ENCODE measurements around the gene RCAN1.
"Not testable (repeated sequence)": the region's sequence is repeated elsewhere in the genome, so short reads cannot be mapped to it uniquely, and the experiment has no call there.

Gene RCAN1

DNA sequence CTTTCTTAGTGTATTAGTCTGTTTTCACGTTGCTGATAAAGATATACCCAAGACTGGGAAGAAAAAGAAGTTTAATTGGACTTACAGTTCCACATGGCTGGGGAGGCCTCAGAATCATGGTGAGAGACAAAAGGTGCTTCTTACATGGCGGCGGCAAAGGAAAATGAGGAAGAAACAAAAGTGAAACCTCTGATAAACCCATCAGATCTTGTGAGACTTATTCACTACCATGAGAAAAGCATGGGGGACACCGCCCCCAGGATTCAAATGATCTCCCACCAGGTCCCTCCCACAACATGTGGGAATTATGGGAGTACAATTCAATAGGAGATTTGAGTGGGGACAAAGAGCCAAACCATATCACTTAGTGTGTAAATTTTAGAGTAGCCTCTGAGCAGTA is 46.1 kb downstream of the RCAN1 start:
- not testable (repeated sequence) for DNase-seq (ENCODE audit: low read depth)

DNA sequence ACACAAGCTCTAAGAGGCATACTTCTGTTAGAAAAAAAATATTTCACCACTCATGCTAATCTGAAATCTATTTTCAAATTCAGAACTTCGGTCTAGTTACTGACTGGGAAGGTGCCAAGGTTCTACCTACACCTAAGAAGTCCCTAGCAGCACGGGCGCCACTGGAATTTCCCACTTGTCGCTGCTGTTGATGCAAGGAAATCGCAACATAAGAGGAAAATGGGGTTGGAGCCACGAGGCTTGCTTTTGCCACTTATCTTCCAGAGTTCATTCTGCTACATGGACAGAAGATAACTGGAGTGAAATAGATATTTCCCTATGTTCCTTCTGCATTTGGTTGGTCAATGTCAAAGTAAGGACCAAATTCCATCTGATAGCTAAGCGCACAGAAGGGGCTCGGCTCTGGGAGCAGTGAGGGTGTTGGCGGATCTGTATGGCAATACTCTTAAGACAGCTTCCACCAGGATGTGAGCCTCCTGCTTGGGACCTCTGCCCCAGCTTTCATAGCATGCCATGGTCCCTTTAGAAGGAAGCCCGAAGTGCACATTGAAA is 47.2 kb downstream of the RCAN1 start:
- no peak for DNase-seq (ENCODE audit: low read depth)

DNA sequence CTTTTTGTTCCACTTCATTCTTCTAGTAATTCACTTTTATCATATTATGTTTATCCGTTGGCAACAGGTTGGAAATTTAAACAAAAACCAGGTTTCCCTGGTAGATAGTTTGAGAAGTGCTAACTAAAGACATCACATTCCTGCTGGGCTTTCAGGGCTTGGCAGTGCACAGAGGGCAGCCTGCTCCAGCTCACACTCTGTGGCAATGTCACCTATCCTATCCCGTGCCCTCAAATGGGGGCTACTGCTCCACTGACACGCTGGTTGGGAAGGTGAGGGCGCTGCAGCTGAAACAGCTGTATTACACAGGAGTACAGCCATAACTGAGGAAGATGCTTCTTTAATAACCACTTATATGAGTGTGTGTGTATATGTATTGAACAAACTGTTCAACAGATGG is 49.7 kb downstream of the RCAN1 start:
- DNase-seq (ENCODE audit: low read depth) = no peak

DNA sequence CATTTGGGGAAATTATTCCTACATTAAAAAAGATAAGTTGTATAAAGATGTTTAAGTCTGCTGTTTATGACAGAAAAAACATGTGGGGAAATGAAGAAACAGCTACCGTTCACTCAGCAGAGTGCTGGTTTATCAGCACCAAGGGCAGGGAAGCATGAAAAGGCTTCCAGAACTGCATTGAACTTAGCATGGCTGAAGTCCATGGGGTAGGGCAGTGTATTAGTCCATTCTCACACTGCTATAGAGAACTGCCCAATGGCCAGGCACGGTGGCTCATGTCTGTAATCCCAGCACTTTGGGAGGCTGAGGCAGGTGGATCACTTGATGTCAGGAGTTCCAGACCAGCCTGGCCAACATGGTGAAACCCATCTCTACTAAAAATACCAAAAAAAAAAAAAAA is 51.5 kb downstream of the RCAN1 start:
- DNase-seq (ENCODE audit: low read depth) = not testable (repeated sequence)

DNA sequence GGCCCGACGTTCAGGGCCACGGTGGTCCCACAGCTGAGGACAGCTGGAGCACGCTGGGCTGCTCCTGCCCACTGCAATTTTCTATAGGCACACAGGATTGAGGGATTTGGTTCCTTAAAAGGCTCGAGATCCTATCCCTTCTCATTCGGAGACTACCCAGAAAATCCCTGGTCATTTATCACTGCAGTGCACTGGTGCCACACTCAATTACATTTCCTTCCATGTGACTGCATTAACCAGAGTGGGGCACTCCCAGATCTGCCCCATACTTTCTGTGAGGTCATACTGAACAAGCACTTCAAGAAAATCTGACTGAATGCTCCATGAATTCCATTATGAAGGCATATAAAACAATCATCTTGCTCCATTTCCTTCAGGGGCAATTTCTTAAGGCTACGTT is 53.1 kb downstream of the RCAN1 start:
- DNase-seq (ENCODE audit: low read depth) = no peak

DNA sequence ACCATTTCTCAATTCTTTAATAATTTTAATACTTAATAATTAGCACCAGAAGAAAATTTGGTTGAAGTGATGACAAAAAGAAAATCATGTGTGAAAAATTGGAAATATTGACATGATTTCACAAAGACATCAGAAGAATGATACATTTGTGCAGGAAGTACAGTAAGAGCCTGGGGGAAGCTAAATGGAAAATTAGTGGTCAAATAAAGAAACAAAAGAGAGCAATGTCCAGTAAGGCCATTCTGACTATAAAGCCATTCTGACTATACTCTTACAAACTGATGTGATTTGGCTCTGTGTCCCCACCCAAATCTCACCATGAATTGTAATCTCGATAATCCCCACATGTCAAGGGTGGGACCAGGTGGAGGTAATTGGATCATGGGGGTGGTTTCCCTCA is 54.3 kb downstream of the RCAN1 start:
- no peak for DNase-seq (ENCODE audit: low read depth)

DNA sequence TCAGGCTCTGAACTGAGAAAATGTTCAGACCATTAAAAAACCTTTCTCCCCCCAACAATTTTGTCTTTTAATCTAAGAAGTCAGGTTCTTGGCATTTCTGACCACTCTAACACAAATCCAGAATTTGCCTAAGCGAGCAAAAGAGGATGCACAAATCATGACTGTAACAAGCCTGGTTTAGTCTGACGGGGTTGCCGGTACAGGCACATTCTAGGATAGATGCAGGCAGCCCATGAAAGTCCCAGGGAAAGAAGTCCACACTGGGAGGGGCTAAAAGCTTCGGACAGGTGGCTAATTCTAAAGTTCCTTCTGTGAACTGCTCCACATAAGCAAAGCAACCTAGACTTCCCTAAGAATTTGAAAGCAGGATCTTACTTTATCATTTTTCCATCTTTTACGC is 54.9 kb downstream of the RCAN1 start:
- DNase-seq (ENCODE audit: low read depth) = no peak

DNA sequence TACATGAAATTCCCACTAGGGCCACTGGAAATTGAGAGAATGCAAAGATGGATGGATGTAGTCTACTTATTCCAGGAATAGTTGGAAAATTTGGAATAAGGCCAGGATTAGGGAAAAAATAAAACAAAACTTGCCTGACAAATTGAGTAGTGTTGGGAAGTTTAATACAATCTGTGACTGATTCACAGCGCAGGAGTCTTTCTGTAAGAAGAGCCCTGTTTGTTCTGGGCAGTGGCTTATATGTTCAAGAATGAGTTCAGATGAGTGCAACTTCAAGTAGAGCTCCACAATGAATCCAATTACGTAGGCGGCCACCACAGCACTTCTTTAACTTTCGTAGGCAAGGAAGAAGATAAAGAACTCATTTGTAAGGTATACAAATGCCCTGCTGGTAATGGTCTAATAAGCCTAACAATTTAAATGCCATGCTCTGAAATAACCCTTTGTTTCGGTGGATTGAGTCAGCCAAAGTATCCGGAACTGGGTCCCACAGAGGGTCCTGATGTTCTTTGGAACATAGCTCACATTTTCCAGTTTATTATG is 55.8 kb downstream of the RCAN1 start:
- no peak for DNase-seq (ENCODE audit: low read depth)

DNA sequence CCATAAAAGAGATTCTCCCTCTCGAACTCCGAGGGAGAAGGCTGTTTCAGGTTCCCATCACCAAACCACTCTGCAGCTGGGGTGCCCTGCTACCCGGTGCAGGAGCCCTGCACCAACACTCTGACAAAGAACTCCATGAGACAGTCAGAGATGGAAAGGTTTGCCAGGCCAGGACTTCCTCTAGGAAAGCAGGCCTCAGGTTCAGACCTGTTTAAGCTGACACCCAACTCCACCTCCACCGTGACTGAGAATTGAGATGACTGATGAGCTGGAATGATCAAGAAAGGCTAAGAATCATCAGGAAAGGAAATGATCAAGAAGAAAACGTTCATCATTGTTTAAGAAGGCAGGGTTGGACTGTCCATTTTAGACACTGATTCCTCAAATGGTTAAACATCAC is 56.7 kb downstream of the RCAN1 start:
- DNase-seq (ENCODE audit: low read depth) = no peak

DNA sequence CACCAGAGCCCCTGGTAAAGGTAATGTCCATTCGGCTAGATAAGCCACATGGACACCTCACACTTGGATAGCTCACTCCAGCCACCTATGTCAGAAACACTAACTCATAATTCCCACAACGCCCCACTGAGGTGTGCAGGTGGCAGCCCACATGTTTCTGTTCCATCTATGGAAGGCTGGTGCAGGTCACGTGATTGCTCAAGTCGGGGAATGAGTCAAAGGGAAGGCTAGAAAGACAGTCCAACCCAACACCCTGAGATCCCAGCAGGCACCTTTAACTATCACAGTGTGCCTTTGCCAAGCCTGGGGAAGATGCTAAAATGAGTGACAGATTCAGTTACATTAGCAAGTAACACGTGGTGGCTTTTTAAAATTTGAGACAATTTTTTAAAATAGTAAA is 57.7 kb downstream of the RCAN1 start:
- no peak for DNase-seq (ENCODE audit: low read depth)

DNA sequence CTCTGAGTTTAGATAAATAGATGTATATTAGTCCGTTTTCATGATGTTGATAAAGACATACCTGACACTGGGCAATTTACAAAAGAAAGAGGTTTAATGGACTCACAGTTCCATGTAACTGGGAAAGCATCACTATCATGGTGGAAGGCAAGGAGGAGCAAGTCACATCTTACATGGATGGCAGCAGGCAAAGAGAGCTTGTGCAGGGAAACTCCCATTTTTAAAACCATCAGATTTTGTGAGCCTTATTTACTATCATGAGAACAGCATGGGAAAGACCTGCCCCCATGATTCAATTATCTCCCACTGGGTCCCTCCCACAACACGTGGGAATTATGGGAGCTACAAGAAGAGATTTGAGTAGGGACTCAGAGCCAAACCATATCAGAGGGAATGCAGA is 60.2 kb downstream of the RCAN1 start:
- not testable (repeated sequence) for DNase-seq (ENCODE audit: low read depth)

DNA sequence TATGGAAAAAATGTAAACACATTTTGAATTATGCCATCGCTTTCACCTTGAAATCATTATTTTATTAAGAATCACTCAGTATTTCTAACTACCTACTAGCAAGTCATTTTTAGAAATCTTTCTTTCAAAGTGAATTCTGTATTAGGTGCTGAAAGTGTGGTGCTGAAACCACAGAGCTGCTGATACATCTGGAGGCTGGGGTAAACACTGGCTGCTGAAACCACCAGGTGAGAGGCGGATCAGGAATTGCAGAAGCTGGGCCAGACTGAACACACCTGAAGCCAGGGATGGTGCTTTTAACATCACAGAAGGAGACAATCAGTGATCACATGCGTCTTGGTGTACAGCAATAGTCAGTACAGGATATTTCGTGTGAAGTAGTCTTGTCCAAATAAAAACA is 60.7 kb downstream of the RCAN1 start:
- no peak for DNase-seq (ENCODE audit: low read depth)

DNA sequence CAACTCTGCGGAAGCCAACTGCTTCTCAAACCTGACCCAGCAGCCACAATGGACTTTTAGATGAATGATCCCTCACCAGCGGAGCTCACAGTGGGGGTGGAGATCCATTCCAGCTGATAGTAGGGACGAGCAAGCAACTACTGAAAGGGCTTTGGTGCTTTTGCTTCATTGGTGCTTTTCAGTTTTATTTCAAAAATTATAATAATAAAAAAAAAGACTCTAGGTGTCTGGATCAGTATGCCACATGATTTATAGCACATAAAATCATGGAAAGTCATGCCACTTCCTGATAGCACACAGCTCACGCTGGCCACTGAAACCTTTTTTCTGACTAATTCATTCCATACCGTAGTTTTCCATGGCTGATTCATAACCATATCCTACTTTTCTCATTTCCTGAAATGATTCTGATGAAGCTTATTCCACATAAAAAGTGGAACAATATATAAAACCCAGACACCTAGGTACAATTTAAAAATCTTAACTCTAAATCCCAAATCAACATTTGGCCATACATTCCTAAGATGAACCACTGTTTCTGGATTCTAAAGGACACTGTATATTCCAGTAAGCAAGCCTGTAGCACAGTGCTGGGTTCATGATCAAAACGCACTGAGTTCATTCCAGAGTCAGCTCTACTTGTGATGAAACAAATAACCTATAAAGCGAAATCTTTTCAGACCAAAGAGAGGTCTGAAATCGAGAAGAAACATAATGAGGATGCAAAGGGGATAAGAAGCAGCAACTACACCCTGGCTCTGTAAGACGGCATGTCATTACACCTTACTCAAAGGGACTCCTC is 61.6 kb downstream of the RCAN1 start:
- DNase-seq (ENCODE audit: low read depth) = no peak

DNA sequence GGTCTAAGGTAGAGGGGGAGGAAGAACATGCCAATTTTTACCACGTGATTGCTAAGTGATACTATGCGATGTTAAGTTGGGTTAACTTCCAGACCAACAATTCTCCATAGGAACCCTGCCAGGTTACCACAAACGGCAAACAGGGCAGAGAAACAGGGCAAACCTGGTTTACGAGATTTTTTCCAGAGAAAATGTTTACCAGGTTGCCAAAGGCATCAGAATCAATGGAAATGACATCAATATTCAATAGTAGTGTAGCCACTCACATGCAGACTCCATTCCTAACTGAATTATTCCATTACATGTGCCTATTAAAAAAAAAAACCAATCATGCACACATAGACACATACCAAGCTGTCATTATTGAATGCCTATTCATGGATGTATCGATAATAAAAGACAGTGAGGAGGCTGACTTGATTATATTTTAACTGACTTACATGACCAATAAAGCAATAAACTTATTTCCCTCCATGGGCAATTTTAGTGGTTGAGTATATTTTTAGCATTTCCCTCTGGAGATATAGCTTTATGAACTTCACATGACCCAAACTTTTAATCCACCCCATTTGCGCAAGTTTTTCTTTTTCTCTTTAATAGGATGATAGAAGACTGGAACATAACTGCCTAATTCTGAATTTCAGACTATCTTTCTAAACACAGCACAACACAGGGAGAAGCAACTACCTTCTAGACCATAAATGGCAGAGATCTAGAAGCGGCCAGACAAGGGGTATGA is 62.4 kb downstream of the RCAN1 start:
- DNase-seq (ENCODE audit: low read depth) = no peak

DNA sequence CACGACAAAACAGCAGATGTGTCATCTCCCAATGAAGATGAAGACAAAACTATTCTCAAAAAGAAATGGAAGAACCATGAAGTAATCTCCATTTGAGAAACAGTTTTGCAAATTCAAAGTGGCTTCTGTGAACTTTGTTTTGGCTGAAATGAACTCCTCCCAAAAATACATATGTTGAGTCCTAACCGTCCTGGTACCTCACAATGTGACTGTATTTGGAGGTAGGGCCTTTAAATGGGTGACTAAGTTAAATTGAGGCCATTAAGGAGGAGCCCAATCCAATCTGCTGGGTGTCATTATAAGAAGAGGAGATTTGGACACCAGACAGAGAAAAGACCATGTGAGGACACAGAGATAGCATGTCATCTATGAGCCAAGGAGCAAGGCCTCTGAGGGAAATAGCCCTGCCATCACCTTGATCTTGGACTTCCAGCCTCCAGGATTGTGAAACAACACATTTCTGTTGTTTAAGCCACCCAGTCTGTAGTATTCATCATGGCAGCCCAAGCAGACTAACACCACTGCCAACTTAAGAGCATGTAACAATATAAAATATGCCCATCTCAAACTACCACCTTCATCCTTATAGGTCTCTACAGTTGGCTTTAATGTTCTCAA is 64.6 kb downstream of the RCAN1 start:
- DNase-seq (ENCODE audit: low read depth) = no peak

DNA sequence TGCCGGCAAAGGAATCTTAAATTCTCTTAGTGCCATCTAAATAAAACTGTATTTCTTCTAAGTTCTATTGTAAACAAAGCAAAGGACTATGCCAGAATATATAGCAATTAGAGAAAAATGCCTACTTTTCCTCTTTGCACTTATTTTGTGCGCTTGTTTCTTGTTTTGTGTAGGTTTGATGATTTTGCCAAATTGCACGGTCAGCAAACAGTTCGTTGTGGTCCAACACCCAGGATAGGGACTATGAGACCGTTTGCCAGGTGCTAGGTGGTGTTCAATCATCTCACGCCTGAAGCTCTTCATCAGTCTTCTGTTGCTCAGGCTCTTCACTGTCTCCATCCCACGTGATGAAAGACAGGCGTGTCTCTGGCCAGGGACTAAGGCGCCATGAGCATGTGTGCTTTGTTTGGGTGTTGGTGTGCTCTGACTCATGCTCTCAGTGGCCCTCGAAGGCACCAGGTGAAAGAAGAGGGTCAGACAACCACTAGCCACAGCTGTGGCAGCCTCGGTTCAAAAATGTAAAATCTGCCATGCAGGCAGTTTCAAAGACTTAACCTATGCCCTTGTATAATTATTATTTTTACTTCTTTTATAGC is 66.0 kb downstream of the RCAN1 start:
- no peak for DNase-seq (ENCODE audit: low read depth)

DNA sequence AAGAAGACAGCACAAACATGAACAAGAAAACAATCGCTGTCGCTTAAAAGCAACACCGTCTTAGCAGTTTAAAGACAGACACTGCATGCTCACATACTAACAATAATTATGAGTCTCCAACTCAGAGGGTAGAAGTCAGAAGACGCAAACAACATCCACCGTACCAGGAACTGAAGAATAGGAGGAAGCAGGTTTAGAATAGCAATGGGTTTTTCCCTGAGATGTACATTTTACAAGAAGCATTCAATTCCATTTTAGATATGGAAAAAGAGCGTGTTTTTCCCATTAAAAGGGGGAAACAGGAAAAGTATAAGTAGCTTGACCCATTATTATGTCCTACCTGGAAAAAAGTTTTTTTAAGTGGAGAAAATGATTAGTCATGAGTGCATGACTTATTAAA is 68.4 kb downstream of the RCAN1 start:
- no peak for DNase-seq (ENCODE audit: low read depth)

DNA sequence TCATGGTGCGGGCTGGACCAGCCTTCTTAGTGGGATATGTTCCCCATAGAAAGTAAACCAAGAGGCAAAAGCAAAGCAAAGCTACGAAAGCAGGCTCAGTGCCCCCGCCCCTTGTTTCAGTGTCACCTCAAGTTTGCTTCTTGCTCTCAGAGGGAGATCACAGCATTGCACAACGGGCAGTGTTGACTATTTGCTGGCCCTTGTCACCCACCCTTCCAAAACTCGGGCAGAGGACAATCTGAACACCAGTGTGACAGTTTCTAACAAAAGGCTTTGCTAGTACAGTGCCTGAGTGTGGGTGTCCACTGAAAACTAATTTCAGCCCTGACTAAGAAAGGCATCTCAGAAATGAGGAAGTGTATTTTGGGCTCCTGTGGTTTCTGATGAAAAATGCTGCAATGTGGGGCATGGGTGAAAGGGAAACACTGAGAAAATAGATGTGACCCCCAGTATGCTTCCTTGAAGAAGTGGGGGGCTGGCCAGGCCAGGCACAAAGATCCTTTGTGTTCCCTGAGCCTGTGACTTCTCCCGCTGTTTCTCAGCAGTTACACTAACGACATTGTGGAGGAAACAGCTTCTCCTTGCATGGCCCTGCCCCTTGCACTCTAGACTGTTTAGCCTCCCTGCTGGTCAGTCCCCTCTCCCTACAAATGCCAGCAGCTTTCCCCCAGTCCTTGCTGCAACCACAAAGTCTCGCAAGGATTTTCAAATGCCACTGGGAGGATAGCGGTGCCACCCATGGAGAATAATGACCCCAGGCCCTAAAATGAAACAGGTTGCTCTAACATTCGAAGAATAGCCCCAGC is 69.6 kb downstream of the RCAN1 start:
- no peak for DNase-seq (ENCODE audit: low read depth)

DNA sequence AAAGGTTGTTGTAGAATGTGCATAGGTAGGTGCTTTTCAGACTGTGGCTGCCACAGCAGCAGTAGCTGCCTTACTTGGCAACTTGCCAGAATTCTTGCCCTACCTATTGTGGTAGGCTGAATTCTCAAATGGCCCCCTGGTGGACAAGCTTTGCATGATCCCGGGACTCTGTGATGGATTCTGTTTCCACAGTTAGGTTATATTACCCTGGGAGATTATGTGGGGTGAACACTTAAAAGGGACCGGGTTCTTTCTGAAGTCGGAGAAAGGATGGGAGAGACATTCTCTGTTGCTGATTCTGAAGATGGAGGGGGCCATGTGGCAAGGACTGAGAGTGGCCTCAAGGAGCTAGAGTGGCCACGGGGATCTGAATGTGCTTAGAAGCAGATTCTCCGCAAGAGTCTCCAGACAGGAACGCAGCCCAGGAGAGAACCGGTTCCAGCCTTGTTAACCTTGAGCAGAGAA is 70.8 kb downstream of the RCAN1 start:
- DNase-seq (ENCODE audit: low read depth) = no peak

DNA sequence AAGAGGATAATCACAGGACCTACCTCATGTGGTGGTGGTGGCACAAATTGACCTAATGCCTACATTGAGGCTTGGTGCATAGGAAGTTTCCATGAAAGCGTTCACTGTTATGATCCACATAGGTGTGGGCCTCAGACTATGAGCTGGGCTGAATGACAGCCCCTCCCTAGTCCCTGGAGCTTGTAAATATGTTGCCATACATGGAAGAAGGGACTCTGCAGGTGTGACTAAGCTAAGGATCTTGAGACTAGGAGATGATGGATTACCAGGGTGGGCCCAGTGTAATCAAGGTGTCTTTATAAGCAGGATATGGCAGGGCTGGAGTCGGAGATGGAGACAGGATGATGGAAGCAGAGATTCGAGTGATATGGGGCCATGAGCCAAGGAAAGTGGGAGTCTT is 71.9 kb downstream of the RCAN1 start:
- no peak for DNase-seq (ENCODE audit: low read depth)

DNA sequence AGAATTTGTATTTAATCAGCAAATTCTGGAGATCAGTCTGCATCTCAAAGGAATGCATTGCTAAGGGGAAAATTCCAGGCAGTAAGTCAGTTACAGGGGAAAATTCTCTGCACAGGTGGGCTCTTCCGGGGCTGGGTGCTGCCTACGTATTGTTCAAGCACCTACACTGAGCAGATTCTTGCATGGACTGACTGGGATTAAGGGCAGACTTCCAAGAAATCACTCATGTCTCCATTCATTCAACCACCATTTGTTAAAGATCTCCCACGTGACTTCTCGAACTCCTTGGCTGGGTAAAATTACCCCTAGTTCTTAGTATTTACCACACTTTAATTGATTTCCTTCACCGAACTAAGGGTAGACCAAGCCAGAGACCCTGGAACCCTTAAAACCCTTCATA is 74.7 kb downstream of the RCAN1 start:
- DNase-seq (ENCODE audit: low read depth) = no peak
